ENCODE measurements around the gene PLN. TPM values are rescaled to one million over a fixed set of nuclear protein-coding genes. Genes with fewer than 3 reads are reported as not detected.

Gene PLN
- polyA plus RNA-seq, 1 donor (not counting 4 experiments of a cell fraction or from before 2014, with no cell fraction given): not detected

DNA sequence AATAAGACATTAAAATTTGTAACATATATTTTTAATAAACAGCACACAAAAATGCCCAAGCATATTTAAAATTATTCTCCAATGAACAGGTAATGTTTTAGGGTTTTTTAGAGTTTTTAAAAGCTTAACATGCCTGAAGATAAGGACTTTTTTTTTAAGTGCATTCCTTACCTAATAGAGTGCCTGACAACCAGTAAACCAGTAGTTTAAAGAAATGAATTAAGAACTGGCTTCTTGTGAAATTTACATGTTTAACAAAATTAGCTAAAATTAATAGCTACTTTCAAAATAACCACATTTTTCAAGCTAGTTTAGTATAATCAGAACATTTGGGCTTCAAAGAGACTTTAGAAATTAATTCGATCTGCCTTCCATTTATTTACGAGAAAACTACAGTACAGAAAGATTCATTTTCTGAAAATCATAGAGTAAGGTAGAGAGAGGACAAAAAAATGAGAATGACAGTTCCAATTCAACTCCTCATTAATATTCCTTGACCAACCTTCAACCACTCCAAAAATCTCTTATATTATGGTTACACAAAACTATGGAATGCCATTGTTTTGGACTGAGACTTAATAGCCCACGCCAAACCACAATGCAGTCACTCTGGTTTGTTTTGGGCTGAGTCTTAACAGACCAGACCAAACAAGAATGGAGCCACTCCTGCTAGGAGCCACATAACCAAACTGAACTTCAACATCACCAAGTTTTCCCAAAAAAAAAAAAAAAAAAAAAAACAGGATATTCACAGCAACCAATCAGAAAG, 5.7 kb upstream of the PLN start:
- no peaks in the 10 kb centered on the region for H3K36me3 ChIP-seq (ENCODE audit: control insufficient read depth in 2 of 2, extremely low read depth in 1 of 2, insufficient read depth in 2 of 2, low read length in 2 of 2)
- no peak overlapping the region for H3K4me2 ChIP-seq (ENCODE audit: control insufficient read depth, extremely low read depth, insufficient read depth, low read depth, low read length)
- dilution Hi-C loops (cut with MboI; ENCODE audit: extremely low pct_ligation_motif_present, low sequenced_read_pairs): no loop called here
- DNase-seq (ENCODE audit: low read depth, low spot score): no peak
- no peaks in the 10 kb centered on the region for H3K9me1 ChIP-seq (ENCODE audit: control insufficient read depth, extremely low read depth, insufficient read depth, low read length)
- FAIRE-seq: no peak
- TF ChIP-seq, protein P1, sequence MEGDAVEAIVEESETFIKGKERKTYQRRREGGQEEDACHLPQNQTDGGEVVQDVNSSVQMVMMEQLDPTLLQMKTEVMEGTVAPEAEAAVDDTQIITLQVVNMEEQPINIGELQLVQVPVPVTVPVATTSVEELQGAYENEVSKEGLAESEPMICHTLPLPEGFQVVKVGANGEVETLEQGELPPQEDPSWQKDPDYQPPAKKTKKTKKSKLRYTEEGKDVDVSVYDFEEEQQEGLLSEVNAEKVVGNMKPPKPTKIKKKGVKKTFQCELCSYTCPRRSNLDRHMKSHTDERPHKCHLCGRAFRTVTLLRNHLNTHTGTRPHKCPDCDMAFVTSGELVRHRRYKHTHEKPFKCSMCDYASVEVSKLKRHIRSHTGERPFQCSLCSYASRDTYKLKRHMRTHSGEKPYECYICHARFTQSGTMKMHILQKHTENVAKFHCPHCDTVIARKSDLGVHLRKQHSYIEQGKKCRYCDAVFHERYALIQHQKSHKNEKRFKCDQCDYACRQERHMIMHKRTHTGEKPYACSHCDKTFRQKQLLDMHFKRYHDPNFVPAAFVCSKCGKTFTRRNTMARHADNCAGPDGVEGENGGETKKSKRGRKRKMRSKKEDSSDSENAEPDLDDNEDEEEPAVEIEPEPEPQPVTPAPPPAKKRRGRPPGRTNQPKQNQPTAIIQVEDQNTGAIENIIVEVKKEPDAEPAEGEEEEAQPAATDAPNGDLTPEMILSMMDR (optimal IDR thresholded peaks at IDR 0.05 in 1 of 3, IDR thresholded peaks at IDR 0.05 in 1 of 3, conservative IDR thresholded peaks at IDR 0.05 in 1 of 3; ENCODE audit: extremely low read depth in 1 of 3, insufficient read depth in 2 of 3, low read length in 3 of 3): no peak
- no peak for TF ChIP-seq EZH2 (IDR thresholded peaks at IDR 0.05; ENCODE audit: low read length)
- no peaks in the 10 kb centered on the region for H3K79me2 ChIP-seq (ENCODE audit: control insufficient read depth, insufficient read depth, low read length)
- no peaks in the 10 kb centered on the region for H3K27me3 ChIP-seq (ENCODE audit: control insufficient read depth, extremely low read depth, insufficient read depth, low read length)
- peaks cover 2% of the 10 kb centered on the region for H3K4me1 ChIP-seq (ENCODE audit: control insufficient read depth, extremely low read depth, insufficient read depth, low read length)
- H3K9me3 ChIP-seq (ENCODE audit: control insufficient read depth, low read depth, low read length): no peaks in the 10 kb centered on the region
- H4K20me1 ChIP-seq (ENCODE audit: control insufficient read depth, extremely low read depth, insufficient read depth, low read length): no peaks in the 10 kb centered on the region
- H3K27ac ChIP-seq (ENCODE audit: control insufficient read depth, insufficient read depth, low read length): no peak overlapping the region
- H3K4me3 ChIP-seq (ENCODE audit: control insufficient read depth in 2 of 3, extremely low read depth in 1 of 3, insufficient read depth in 2 of 3, low read depth in 1 of 3, low read length in 3 of 3): no peak overlapping the region
- H2AFZ ChIP-seq (ENCODE audit: control insufficient read depth, low read length): no peak overlapping the region
- no peak overlapping the region for H3K9ac ChIP-seq (ENCODE audit: control insufficient read depth, extremely low read depth, insufficient read depth, low read length)

DNA sequence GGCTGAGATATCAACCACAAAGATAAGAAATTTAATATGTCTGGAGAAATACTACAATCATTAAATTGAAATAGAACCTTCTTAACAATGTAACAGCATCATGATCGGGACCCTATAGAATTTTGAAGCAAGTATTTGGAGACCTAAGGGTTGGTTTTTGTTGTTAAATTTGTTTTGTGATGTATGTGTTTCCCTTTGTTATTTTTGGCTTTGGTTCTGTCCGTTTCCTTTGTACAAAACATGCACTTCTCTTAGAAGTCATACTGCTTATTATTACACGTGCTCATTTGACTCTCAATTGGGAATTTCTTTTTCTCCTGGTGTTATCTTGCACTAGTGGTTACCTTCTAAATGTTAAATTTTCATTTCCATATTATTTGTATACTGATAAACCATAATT, 4.0 kb upstream of the PLN start:
- Histone ChIP-seq H3K4me3 (ENCODE audit: control insufficient read depth in 2 of 3, extremely low read depth in 1 of 3, insufficient read depth in 2 of 3, low read depth in 1 of 3, low read length in 3 of 3) (no peak overlapping the region), H3K27me3 (ENCODE audit: control insufficient read depth, extremely low read depth, insufficient read depth, low read length) (no peaks in the 10 kb centered on the region), H3K4me2 (ENCODE audit: control insufficient read depth, extremely low read depth, insufficient read depth, low read depth, low read length) (no peak overlapping the region), H3K9me3 (ENCODE audit: control insufficient read depth, low read depth, low read length) (no peaks in the 10 kb centered on the region), H2AFZ (ENCODE audit: control insufficient read depth, low read length) (no peak overlapping the region), H3K79me2 (ENCODE audit: control insufficient read depth, insufficient read depth, low read length) (no peaks in the 10 kb centered on the region), H3K36me3 (ENCODE audit: control insufficient read depth in 2 of 2, extremely low read depth in 1 of 2, insufficient read depth in 2 of 2, low read length in 2 of 2) (no peaks in the 10 kb centered on the region), H3K27ac (ENCODE audit: control insufficient read depth, insufficient read depth, low read length) (no peak overlapping the region), H3K4me1 (ENCODE audit: control insufficient read depth, extremely low read depth, insufficient read depth, low read length) (peaks cover 2% of the 10 kb centered on the region), H3K9ac (ENCODE audit: control insufficient read depth, extremely low read depth, insufficient read depth, low read length) (no peak overlapping the region), H3K9me1 (ENCODE audit: control insufficient read depth, extremely low read depth, insufficient read depth, low read length) (no peaks in the 10 kb centered on the region), H4K20me1 (ENCODE audit: control insufficient read depth, extremely low read depth, insufficient read depth, low read length) (no peaks in the 10 kb centered on the region)
- no peak for FAIRE-seq
- dilution Hi-C loops (cut with MboI; ENCODE audit: extremely low pct_ligation_motif_present, low sequenced_read_pairs): no loop called here
- DNase-seq (ENCODE audit: low read depth, low spot score): no peak
- no peak for TF ChIP-seq EZH2 (IDR thresholded peaks at IDR 0.05; ENCODE audit: low read length)
- TF ChIP-seq, protein P1 (optimal IDR thresholded peaks at IDR 0.05 in 1 of 3, IDR thresholded peaks at IDR 0.05 in 1 of 3, conservative IDR thresholded peaks at IDR 0.05 in 1 of 3; ENCODE audit: extremely low read depth in 1 of 3, insufficient read depth in 2 of 3, low read length in 3 of 3): no peak
